Measurements from ENCODE around the gene ITGA6. TPM values are rescaled to one million over a fixed set of nuclear protein-coding genes. Genes with fewer than 3 reads are reported as not detected.

The ITGA6 gene
- total RNA-seq, 2 experiments from 2014 or later = 2.2 to 5.5 TPM

- Mint-ChIP-seq H3K27ac (no peak overlapping the region), H3K36me3 (peaks cover 4% of the 10 kb centered on the region), H3K9me3 (ENCODE audit: low read depth) (no peaks in the 10 kb centered on the region), H3K4me1 (peaks cover 44% of the 10 kb centered on the region), H3K4me3 (no peak overlapping the region), H3K27me3 (peaks cover 12% of the 10 kb centered on the region)
- CTCF ChIA-PET = interaction anchor here (1.0 to 6.1 kb wide), 5 partner anchors 9 to 24 kb away, joined by 3 to 56 read pairs (median 7); partner anchors contain the start of gene ITGA6
- ATAC-seq = no peak
- no peak for DNase-seq
Observed at GRCh38 chr2:172438741-172439508, 11.5 kb downstream of the ITGA6 start.

- Mint-ChIP-seq H3K36me3 (peaks cover 4% of the 10 kb centered on the region), H3K27me3 (peaks cover 12% of the 10 kb centered on the region), H3K4me3 (no peak overlapping the region), H3K4me1 (peaks cover 38% of the 10 kb centered on the region), H3K9me3 (ENCODE audit: low read depth) (no peaks in the 10 kb centered on the region), H3K27ac (no peak overlapping the region)
- DNase-seq (no peak), ATAC-seq (no peak)
- CTCF ChIA-PET = interaction anchor here (1.4 to 6.1 kb wide), 3 partner anchors 9 to 267 kb away, joined by 4 to 56 read pairs (median 4); no protein-coding TSS in a partner anchor
Observed at GRCh38 chr2:172439509-172439860, 12.1 kb downstream of the ITGA6 start.

- Mint-ChIP-seq H3K4me3 (no peak overlapping the region), H3K27ac (no peak overlapping the region), H3K9me3 (ENCODE audit: low read depth) (no peaks in the 10 kb centered on the region), H3K36me3 (peaks cover 4% of the 10 kb centered on the region), H3K4me1 (peaks cover 34% of the 10 kb centered on the region), H3K27me3 (peaks cover 12% of the 10 kb centered on the region)
- ATAC-seq = no peak
- no peak for DNase-seq
- CTCF ChIA-PET = interaction anchor here (1.4 to 6.1 kb wide), 4 partner anchors 9 to 267 kb away, joined by 4 to 56 read pairs (median 4); partner anchors contain the start of gene ITGA6
Observed at GRCh38 chr2:172439911-172440310, 12.5 kb downstream of the ITGA6 start.

GRCh38 chr2:172440795-172441194 lies 13.4 kb downstream of the ITGA6 start:
- Mint-ChIP-seq H3K27me3 (peaks cover 12% of the 10 kb centered on the region), H3K27ac (no peak overlapping the region), H3K9me3 (ENCODE audit: low read depth) (no peaks in the 10 kb centered on the region), H3K4me3 (no peak overlapping the region), H3K36me3 (peaks cover 4% of the 10 kb centered on the region), H3K4me1 (peaks cover 29% of the 10 kb centered on the region)
- CTCF ChIA-PET = interaction anchor here (1.3 to 6.1 kb wide), 7 partner anchors 9 to 268 kb away, joined by 3 to 56 read pairs (median 4); partner anchors contain the start of gene ITGA6
- no peak for DNase-seq
- ATAC-seq = no peak

GRCh38 chr2:172442072-172442895 lies 14.9 kb downstream of the ITGA6 start:
- H3K27me3 Mint-ChIP-seq = peaks cover 12% of the 10 kb centered on the region
- H3K27ac Mint-ChIP-seq = no peak overlapping the region
- CTCF ChIA-PET = interaction anchor here (1.0 to 6.1 kb wide), 5 partner anchors 16 to 29 kb away, joined by 3 to 56 read pairs (median 3); no protein-coding TSS in a partner anchor
- H3K4me1 Mint-ChIP-seq = peaks cover 31% of the 10 kb centered on the region
- DNase-seq (no peak), ATAC-seq (no peak)
- peaks cover 4% of the 10 kb centered on the region for H3K36me3 Mint-ChIP-seq
- no peak overlapping the region for H3K4me3 Mint-ChIP-seq
- H3K9me3 Mint-ChIP-seq (ENCODE audit: low read depth) = no peaks in the 10 kb centered on the region

GRCh38 chr2:172445851-172446250 lies 18.5 kb downstream of the ITGA6 start:
- Mint-ChIP-seq H3K4me1 (peaks cover 32% of the 10 kb centered on the region), H3K27ac (no peak overlapping the region), H3K9me3 (ENCODE audit: low read depth) (no peaks in the 10 kb centered on the region), H3K4me3 (no peak overlapping the region), H3K36me3 (no peaks in the 10 kb centered on the region), H3K27me3 (peaks cover 10% of the 10 kb centered on the region)
- CTCF ChIA-PET = interaction anchor here (1.0 to 5.2 kb wide), 2 partner anchors 14 to 16 kb away, joined by 5 to 40 read pairs; no protein-coding TSS in a partner anchor
- ATAC-seq (no peak), DNase-seq (no peak)

GRCh38 chr2:172446474-172447063 lies 19.2 kb downstream of the ITGA6 start:
- no peak overlapping the region for H3K4me3 Mint-ChIP-seq
- DNase-seq (no peak), ATAC-seq (peak; percentile 75)
- peaks cover 26% of the 10 kb centered on the region for H3K4me1 Mint-ChIP-seq
- H3K27me3 Mint-ChIP-seq = peaks cover 10% of the 10 kb centered on the region
- H3K9me3 Mint-ChIP-seq (ENCODE audit: low read depth) = no peaks in the 10 kb centered on the region
- CTCF ChIA-PET = interaction anchor here (0.8 to 5.2 kb wide), 3 partner anchors 14 to 274 kb away, joined by 4 to 40 read pairs (median 5); no protein-coding TSS in a partner anchor
- no peak overlapping the region for H3K27ac Mint-ChIP-seq
- H3K36me3 Mint-ChIP-seq = no peaks in the 10 kb centered on the region

GRCh38 chr2:172447811-172448493 lies 20.6 kb downstream of the ITGA6 start:
- DNase-seq = no peak
- peaks cover 15% of the 10 kb centered on the region for H3K4me1 Mint-ChIP-seq
- no peak for ATAC-seq
- no peaks in the 10 kb centered on the region for H3K9me3 Mint-ChIP-seq (ENCODE audit: low read depth)
- CTCF ChIA-PET = interaction anchor here (0.6 to 5.2 kb wide), 6 partner anchors 9 to 275 kb away, joined by 3 to 40 read pairs (median 4); no protein-coding TSS in a partner anchor
- H3K4me3 Mint-ChIP-seq = no peak overlapping the region
- H3K27ac Mint-ChIP-seq = no peak overlapping the region
- no peaks in the 10 kb centered on the region for H3K36me3 Mint-ChIP-seq
- peaks cover 6% of the 10 kb centered on the region for H3K27me3 Mint-ChIP-seq

- H3K9me3 Mint-ChIP-seq (ENCODE audit: low read depth) = no peaks in the 10 kb centered on the region
- CTCF ChIA-PET = interaction anchor here (0.6 to 5.2 kb wide), 4 partner anchors 10 to 59 kb away, joined by 4 to 40 read pairs (median 4); no protein-coding TSS in a partner anchor
- DNase-seq (no peak), ATAC-seq (no peak)
- H3K36me3 Mint-ChIP-seq = no peaks in the 10 kb centered on the region
- H3K27me3 Mint-ChIP-seq = no peaks in the 10 kb centered on the region
- H3K27ac Mint-ChIP-seq = no peak overlapping the region
- H3K4me1 Mint-ChIP-seq = peaks cover 15% of the 10 kb centered on the region
- H3K4me3 Mint-ChIP-seq = no peak overlapping the region
Observed at GRCh38 chr2:172448544-172449267, 21.3 kb downstream of the ITGA6 start.

GRCh38 chr2:172449911-172450550 lies 22.6 kb downstream of the ITGA6 start:
- CTCF ChIA-PET = interaction anchor here (5.2 kb wide), 2 partner anchors 12 kb away, joined by 35 to 40 read pairs; no protein-coding TSS in a partner anchor
- ATAC-seq (no peak), DNase-seq (no peak)
- H3K9me3 Mint-ChIP-seq (ENCODE audit: low read depth) = no peaks in the 10 kb centered on the region
- no peak overlapping the region for H3K4me3 Mint-ChIP-seq
- peaks cover 15% of the 10 kb centered on the region for H3K4me1 Mint-ChIP-seq
- H3K27ac Mint-ChIP-seq = no peak overlapping the region
- H3K27me3 Mint-ChIP-seq = no peaks in the 10 kb centered on the region
- no peaks in the 10 kb centered on the region for H3K36me3 Mint-ChIP-seq

- Mint-ChIP-seq H3K4me1 (peaks cover 10% of the 10 kb centered on the region), H3K4me3 (no peak overlapping the region), H3K36me3 (no peaks in the 10 kb centered on the region), H3K27ac (no peak overlapping the region), H3K27me3 (no peaks in the 10 kb centered on the region), H3K9me3 (ENCODE audit: low read depth) (no peaks in the 10 kb centered on the region)
- CTCF ChIA-PET = interaction anchor here (0.8 to 5.2 kb wide), 2 partner anchors 11 to 278 kb away, joined by 3 to 35 read pairs; no protein-coding TSS in a partner anchor
- DNase-seq (no peak), ATAC-seq (no peak)
Observed at GRCh38 chr2:172451923-172452322, 24.5 kb downstream of the ITGA6 start.

All from activated CD8-positive, alpha-beta memory T cell treated with anti-CD3 and anti-CD28 coated beads, Interleukin-2, amount 10 ng/mL, durations not matched to agents 7 days and 5 days (primary cell).